SK-N-SH (cell line): ENCODE data around the gene PDE10A.

Experiments used
- CTCF ChIP-seq: fragments of 200-600 bp; sonication (generic); IDR thresholded peaks from 2 replicates; pipeline ENCODE4 v1.6.1; 2017; ENCODE audit warnings: antibody characterized with exemption, mild to moderate bottlenecking, moderate library complexity
- FOSL2 ChIP-seq: IDR thresholded peaks from 2 replicates; pipeline ENCODE4 v1.4.0; 2012; ENCODE audit warnings: low read depth, mild to moderate bottlenecking, moderate library complexity, borderline replicate concordance
- POLR2AphosphoS5 ChIP-seq: IDR thresholded peaks from 2 replicates; pipeline ENCODE4 v1.6.1; 2012; ENCODE audit warnings: low read depth, low read length
- SMC3 ChIP-seq: IDR thresholded peaks from 2 replicates; pipeline ENCODE4 v1.6.1; 2012; ENCODE audit warnings: low read depth, low read length, improper control_type of control experiment
- YY1 ChIP-seq: IDR thresholded peaks from 2 replicates; pipeline ENCODE4 v1.4.0; 2012; ENCODE audit warnings: low read depth, mild to moderate bottlenecking

- TF ChIP-seq YY1 (no peak), POLR2AphosphoS5 (no peak), CTCF (no peak), SMC3 (no peak), FOSL2 (no peak)
These were observed 23.7 kb upstream of the PDE10A start for GRCh38 chr6:165686596-165687365.
